ENCODE results near the gene OSER1.
"Not testable (repeated sequence)": the region's sequence is repeated elsewhere in the genome, so short reads cannot be mapped to it uniquely, and the experiment has no call there.

OSER1 gene

GRCh38 chr20:44199877-44200276 is 10.7 kb downstream of the OSER1 start:
- DNase-seq, result no peak

DNA sequence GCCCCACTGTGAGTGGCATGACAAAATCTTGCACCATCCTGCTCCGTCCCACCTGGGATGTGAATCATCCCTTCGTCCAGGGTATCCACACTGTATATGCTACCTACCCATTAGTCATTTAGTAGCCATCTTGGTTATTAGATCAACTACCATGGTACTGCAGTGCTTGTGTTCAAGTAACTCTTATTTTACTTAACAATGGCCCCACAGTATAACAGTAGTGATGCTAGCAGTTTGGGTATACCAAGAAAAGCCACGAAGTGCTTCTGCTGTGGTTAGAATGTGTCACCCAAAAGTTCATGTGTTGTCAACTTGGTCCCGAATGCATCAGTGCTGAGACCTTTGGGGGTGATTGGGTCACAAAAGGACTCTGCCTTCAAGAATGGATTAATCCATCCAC is 11.7 kb downstream of the OSER1 start:
- DNase-seq, result peak in 1 of 5 experiments; percentile 87

- DNase-seq, result no peak
Measured at GRCh38 chr20:44196271-44196670, 14.3 kb downstream of the OSER1 start.

DNA sequence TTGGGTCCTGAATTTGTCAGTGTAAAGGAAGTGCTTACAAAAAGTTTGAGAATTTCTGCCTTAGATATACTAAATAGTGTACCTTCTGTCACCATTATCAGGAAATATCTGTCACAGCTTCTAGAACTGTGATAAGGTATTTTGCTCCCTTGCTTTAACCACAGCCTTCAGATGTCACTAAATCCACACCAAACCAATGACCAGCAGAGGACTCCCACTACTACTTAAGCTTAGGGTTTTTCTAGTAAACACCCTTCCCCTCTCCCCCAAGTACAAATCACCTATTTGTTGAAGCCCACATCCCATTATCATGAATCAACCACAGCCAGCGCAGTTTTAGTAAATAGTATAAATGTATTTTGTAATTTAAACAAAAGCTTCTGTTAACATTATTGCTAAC is 15.0 kb downstream of the OSER1 start:
- no peak for DNase-seq

DNA sequence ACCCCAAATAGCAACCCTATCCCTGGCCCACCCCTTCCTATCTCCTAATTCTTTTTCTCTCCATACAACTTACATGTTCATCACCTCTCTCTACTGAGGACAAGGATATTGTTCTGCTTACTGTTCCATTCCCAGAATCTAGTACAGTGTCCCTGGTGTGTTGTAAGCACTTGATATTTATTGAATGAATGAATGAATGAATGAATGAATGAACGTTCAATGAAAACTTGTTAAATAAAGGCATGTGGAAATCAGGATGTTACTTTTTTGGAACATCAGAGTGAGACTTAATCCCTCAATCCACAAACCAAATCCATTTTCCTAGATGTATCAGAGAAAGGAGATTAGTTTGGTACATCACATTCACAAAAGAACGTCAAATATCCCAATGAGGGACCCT is 16.8 kb downstream of the OSER1 start:
- no peak for DNase-seq

DNA sequence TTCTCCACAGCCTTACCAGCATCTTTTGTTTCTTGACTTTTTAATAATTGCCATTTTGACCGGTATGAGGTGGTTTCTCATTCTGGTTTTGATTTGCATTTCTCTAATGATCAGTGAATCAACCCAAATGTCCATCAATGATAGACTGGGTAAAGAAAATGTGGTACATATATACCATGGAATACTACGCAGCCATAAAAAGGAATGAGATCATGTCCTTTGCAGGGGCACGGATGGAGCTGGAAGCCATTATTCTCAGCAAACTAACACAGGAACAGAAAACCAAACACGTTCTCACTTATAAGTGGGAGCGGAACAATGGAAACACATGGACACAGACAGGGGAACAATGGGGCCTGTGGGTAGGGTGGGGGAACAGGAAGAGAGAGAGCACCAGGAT is 18.9 kb downstream of the OSER1 start:
- DNase-seq, result not testable (repeated sequence)

GRCh38 chr20:44190197-44190852 is 20.2 kb downstream of the OSER1 start:
- peak in 4 of 5 experiments; percentile 9 to 57 (median 20) for DNase-seq

DNA sequence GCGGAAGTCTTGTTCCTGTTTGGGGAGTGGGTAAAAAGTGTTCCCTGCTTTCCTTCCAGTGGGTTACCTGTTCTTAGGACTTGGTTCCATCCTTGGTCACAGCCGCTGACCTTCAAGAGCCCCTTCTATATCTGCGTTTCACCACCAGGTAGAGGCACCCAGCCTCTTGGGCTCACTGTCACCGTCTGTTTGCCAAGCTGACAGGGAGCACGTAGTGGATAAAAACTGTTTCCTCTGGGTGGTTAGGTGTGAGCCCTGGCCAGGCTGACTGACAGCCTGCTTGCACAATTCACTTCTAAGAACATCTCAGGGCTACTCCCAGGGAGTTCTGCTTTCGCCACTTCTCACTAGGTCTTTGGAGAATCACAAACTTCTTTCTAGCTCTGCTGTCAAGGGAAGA is 21.8 kb downstream of the OSER1 start:
- DNase-seq, result no peak

- peak in 1 of 5 experiments; percentile 36 for DNase-seq
Measured at GRCh38 chr20:44187772-44188709, 22.5 kb downstream of the OSER1 start.

DNA sequence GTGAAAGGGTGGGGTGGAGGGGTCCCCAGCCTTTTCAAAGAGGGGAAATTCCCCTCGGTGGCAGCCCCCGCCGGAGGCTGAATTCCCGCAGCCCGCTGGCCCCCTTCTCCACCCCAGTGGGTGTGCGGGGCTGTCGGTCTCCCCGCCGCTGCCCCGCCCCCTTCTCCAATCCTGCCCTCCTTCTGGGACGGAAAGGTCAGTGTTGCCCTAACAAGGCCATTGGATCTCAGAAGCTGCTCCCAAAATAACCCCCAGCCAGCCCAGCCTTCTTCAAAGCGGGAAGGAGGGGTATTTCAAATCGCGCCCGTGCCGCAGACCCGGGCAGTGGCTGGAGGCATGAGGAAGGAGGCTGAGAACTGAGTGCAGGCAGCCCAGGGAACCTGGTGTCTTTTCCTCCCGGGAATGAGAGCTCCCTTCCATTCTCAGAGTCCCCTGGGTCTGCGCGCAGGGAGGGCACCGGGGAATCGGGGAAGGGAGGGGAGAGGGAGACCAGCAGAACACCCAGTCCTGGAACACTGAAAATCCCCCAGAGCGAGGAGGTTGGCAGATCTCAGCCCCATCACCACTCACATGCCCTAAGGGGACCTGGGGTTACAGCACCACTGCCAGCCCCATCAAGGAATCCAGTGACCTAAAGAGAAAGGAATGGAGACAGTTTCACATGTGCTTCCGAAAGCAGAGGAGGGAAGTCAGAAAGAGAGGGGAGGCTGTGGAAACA is 23.4 kb downstream of the OSER1 start, which contains the start of gene JPH2:
JPH2 (minus strand) TSS at position 135 of the 718 bp plus-strand sequence. CDS start 483 bp downstream, outside the sequence.
- DNase-seq, result no peak

DNA sequence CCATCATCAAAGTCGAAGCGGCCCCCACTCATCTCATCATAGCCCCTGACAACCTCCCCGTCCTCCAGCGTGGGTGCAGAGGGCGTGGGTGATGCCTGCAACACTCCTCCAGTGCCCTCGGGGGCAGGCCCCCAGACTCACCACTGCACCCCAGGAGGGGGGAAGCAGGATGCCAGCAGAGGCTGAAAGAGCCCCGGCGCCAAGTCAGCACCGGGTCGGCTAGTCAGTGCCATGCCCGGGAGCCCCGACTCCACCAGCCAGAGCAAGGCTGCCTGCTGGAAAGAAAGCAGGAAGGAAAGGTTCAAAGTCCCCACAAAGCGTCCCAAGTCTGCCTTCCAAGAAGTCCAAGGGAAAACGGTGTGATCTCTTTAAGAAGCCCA is 23.9 kb downstream of the OSER1 start:
- no peak for DNase-seq

GRCh38 chr20:44186201-44186600 is 24.4 kb downstream of the OSER1 start:
- DNase-seq, result no peak

GRCh38 chr20:44185574-44185973 is 25.0 kb downstream of the OSER1 start:
- no peak for DNase-seq

DNA sequence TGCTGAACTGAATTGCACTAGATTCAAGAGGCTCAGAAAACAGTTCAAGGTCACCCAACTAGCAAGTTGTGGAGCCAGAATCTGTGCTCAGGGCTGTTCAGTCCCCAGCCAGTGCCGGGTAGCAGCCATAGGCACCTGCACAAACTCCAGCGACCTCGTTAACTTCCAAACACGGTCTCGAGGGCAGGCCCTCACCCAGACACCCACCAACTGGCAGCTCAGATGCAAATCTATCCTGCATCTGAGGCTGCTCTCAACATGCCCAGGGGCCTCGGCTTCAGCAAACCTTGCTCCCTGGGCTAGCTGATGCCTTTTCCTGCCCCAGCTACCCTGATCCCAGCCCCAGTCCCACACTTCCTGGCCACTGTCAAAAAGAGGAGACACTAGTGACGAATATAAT is 27.3 kb downstream of the OSER1 start:
- DNase-seq, result no peak

DNA sequence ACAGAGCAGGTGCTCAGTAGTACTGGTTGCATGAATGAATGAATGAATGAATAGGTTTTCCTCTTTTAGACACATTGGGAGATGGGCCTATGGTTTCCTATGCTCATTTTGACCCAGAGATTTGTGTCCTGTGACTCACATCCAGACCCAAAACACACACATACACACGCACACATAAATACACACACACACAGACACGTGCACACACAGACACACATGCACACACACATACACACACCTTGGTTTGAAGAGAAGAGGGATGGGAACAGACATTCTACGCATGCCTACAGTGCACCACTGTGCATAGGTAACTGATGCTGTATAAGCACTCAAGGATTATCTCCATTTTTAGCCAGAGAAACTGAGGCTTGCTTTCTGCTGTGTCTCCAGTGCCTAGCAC is 27.7 kb downstream of the OSER1 start:
- no peak for DNase-seq

GRCh38 chr20:44182135-44182765 is 28.3 kb downstream of the OSER1 start:
- no peak for DNase-seq

- no peak for DNase-seq
Measured at GRCh38 chr20:44181611-44182010, 29.0 kb downstream of the OSER1 start.

GRCh38 chr20:44180814-44181213 is 29.8 kb downstream of the OSER1 start:
- DNase-seq, result no peak

DNA sequence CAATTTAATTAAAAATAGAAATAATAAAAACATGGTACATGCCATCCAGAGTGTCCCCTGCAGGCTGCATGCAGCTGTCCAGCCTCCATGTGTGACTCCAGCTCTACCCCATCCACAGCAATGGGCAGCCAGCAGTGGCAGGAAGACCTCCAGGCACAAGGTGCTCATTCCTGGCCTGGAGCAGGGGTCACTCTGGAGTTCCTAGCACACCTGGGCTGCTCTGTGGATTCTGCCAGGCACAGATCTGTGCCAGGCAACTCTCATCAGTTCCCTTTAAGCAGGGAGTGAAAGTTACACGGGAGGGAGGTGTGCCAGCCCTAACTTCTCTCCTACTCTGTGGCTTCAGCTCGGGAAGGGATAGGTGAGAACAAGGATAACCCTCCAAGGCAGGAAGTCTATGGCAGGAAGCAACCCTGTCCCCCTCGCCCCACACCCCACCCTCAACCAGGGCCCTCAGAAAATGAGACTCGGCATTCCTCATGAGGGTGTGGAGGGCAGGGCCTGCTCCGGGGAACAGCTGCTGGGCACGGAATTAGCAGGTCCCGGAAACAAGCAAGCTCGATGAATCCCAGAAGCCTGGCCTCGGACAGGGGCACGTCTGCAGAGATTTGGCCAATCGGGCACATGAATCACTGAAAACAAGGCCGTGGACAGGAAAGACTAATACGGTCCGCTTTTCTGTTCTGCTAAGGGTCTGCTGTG is 33.6 kb downstream of the OSER1 start:
- DNase-seq, result no peak

DNA sequence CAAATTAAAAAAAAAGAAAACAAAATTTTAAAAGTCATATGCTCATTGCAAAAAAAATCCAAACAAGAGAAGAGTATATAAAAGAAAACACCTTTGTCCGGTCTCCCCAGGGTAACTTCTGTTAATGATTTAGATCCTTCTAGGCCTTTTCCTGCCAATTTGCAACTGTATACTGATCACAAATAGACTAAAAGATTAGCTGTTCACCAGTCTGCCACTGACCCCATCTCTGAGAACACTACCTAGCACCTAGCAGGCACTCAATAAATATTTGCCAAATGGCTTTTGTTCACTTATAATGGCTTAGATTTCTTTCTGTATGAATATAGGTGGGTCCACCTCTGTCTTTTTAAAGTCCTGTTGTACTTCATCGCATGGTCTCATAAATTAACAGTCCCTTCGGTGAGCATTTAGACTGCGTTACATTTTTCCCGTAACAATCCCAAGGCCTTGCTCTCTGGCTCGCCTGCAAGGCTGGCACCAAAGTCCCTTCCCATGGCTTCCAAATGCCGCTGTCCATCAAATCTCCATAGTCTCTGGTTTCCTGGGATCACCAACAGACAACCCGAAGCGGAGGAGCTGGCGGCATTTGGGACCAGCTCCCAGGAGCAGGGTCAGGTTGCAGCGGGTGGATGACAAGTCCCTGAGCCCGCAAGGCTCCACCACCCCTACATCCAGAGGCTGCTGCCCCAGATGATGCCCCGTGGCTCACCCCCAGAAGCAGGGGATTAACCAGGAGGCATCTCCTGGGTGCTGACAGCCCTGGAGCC is 35.4 kb downstream of the OSER1 start:
- DNase-seq, result no peak

- no peak for DNase-seq
Measured at GRCh38 chr20:44173846-44174245, 36.7 kb downstream of the OSER1 start.

Measured in T-helper 2 cell (primary cell).